ENCODE results near the gene PPP4R2. TPM values are rescaled to one million over a fixed set of nuclear protein-coding genes. Genes with fewer than 3 reads are reported as not detected.

Gene PPP4R2
- total RNA-seq = 57.7 and 61.7 TPM in 2 replicates

GRCh38 chr3:72996473-72997333 is at the start of gene PPP4R2:
Gene PPP4R2, plus strand, starts transcription at chr3:72996811. Its CDS starts 227 bp downstream, at chr3:72997038.

GRCh38 chr3:73061416-73061815 is 64.8 kb downstream of the PPP4R2 start, which contains the start of gene EBLN2:
Gene EBLN2, plus strand, starts transcription at chr3:73061659. Its CDS starts 423 bp downstream, at chr3:73062082.

Other genes starting within 250 kb of the PPP4R2 start
- gene SHQ1, start 148.4 kb upstream of the PPP4R2 start, total RNA-seq = 17.2 and 23.0 TPM in 2 replicates
- gene GXYLT2, start 108.8 kb upstream of the PPP4R2 start, total RNA-seq = 26.0 and 32.4 TPM in 2 replicates
- gene EBLN2, start 64.8 kb downstream of the PPP4R2 start, total RNA-seq = 2.3 and 6.1 TPM in 2 replicates